Measurements from ENCODE around the gene DDX53. TPM values are rescaled to one million over a fixed set of nuclear protein-coding genes. Genes with fewer than 3 reads are reported as not detected.

Gene DDX53
- not detected for total RNA-seq

DNA sequence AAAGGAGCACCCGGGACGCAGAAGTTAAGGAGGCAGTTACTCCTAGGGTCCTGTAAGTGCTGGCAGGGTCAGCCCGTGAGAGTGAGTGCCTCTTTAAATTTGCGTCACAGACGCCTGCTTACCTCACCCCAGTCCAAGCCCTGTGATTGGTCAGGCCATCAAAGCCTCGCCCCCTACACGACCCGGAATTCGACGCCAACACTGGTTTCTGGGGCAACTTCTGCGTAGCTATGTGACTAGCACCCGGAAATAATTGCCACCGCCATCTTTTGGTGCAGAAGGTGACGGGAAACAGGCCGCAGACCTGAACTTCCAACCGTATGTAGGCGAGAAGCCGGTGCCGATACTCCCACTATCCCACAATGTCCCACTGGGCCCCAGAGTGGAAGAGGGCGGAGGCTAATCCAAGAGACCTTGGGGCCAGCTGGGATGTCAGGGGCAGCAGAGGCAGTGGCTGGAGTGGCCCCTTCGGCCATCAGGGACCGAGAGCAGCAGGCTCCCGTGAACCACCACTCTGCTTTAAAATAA, at the start of gene DDX53:
Gene DDX53 (plus strand): TSS at position 265 of the 528 bp plus-strand sequence. CDS start 98 bp downstream, at position 363.

